HEK293T (cell line): ENCODE data around the gene DLX6.

Source experiments
- ARNT ChIP-seq: fragments of 450-650 bp; IDR thresholded peaks from 2 replicates; pipeline ENCODE4 v1.6.1; 2017; ENCODE audit warnings: mild to moderate bottlenecking
- BHLHE40 ChIP-seq: fragments of 450-650 bp; IDR thresholded peaks from 2 replicates; pipeline ENCODE4 v1.6.1; 2016; ENCODE audit warnings: mild to moderate bottlenecking, moderate library complexity, borderline replicate concordance
- ELF4 ChIP-seq: fragments of 450-650 bp; IDR thresholded peaks from 2 replicates; pipeline ENCODE4 v1.6.1; 2017; ENCODE audit warnings: antibody characterized with exemption
- FOXA1 ChIP-seq: fragments of 450-650 bp; IDR thresholded peaks from 2 replicates; pipeline ENCODE4 v1.6.1; 2016; ENCODE audit warnings: mild to moderate bottlenecking
- FOXK2 ChIP-seq: fragments of 450-650 bp; IDR thresholded peaks from 2 replicates; pipeline ENCODE4 v1.6.1; 2016; ENCODE audit warnings: mild to moderate bottlenecking
- FOXM1 ChIP-seq: fragments of 450-650 bp; IDR thresholded peaks from 2 replicates; pipeline ENCODE4 v1.6.1; 2017; ENCODE audit warnings: mild to moderate bottlenecking, borderline replicate concordance
- HDGF ChIP-seq: fragments of 450-650 bp; IDR thresholded peaks from 2 replicates; pipeline ENCODE4 v1.6.1; 2017; ENCODE audit warnings: antibody characterized with exemption, borderline replicate concordance
- NFRKB ChIP-seq: fragments of 450-650 bp; IDR thresholded peaks from 2 replicates; pipeline ENCODE4 v1.6.1; 2016; ENCODE audit warnings: mild to moderate bottlenecking, moderate library complexity
- PKNOX1 ChIP-seq: fragments of 450-650 bp; IDR thresholded peaks from 2 replicates; pipeline ENCODE4 v1.6.1; 2016
- SP1 ChIP-seq: fragments of 450-650 bp; IDR thresholded peaks from 2 replicates; pipeline ENCODE4 v1.6.1; 2017
- SUZ12 ChIP-seq: fragments of 450-650 bp; IDR thresholded peaks from 2 replicates; pipeline ENCODE4 v1.6.1; 2016; ENCODE audit warnings: mild to moderate bottlenecking
- ZNF384 ChIP-seq: fragments of 450-650 bp; IDR thresholded peaks from 2 replicates; pipeline ENCODE4 v1.6.1; 2016

DNA sequence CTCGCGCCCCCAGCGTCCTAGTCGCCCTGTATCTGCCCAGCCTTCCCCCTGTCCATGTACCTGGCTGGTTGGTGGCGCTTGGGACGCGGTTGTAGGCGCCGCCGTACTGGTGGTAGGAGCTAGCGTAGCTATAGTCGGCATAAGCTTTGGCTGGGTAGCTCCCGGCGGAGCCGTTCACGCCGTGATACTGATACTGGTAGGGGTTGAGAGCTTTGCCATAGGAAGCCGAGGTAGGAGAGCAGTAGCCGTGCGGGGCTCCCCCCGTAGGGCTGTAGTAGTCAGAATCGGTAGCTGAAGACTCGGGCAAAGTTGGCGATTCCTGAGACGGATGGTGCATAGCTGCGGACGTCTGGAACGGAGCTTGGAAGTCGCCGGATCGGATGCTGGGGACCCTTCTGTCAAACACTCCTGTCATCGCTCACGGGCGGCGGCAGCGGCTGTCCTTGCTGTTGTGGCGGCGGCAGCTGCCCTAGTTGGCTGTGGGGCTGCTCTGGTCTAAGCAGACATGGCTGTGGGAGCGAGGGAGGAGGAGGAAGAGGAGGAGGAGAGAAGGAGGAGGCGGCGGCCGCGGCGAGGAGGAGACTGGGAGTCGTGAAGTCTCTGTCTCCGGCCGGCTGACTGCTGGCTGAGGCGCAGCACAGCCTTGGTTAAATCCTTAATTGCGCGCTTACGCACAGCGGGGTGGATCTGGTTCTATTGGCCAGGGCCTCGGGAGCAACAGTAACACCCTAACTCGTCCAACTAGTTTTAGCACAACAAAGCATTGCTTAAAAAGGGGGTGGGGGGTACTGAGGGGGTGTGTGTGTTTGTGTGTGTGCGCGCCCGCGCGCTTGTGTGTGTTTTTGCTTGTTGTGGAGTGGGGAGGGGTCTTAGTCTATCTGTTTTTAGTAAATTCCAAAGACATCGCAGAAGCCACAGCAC, 19.1 kb downstream of the DLX6 start, which contains the start of gene DLX5:
- TF ChIP-seq BHLHE40: no peak
- TF ChIP-seq FOXA1: no peak
- 0 out of 2 replicates have a peak, but pooled peaks have one; percentile 11 for TF ChIP-seq PKNOX1
- TF ChIP-seq SUZ12: no peak
- no peak for TF ChIP-seq FOXM1
- no peak for TF ChIP-seq ZNF384
- TF ChIP-seq SP1: no peak
- TF ChIP-seq ARNT: no peak
- TF ChIP-seq ELF4: no peak
- no peak for TF ChIP-seq FOXK2
- no peak for TF ChIP-seq NFRKB
- TF ChIP-seq HDGF: no peak
